ENCODE measurements around the gene MRAP. TPM values are rescaled to one million over a fixed set of nuclear protein-coding genes. Genes with fewer than 3 reads are reported as not detected.

Gene MRAP
- total RNA-seq, 3 donors from 2014 or later = not detected

- peaks cover 68% of the 10 kb centered on the region for H3K36me3 Mint-ChIP-seq (ENCODE audit: insufficient read depth)
- no peak for ATAC-seq
- no peak for DNase-seq
- H3K9me3 Mint-ChIP-seq = no peaks in the 10 kb centered on the region
- H3K27me3 Mint-ChIP-seq (ENCODE audit: low read depth) = no peaks in the 10 kb centered on the region
- no peak overlapping the region for H3K4me3 Mint-ChIP-seq
- no peaks in the 10 kb centered on the region for H3K4me1 Mint-ChIP-seq (ENCODE audit: low read depth)
These were observed 24.0 kb downstream of the MRAP start for GRCh38 chr21:32322676-32323075.

GRCh38 chr21:32325706-32326105 lies 27.1 kb downstream of the MRAP start:
- Mint-ChIP-seq H3K9me3 (no peaks in the 10 kb centered on the region), H3K36me3 (ENCODE audit: insufficient read depth) (peaks cover 64% of the 10 kb centered on the region), H3K4me3 (no peak overlapping the region), H3K4me1 (ENCODE audit: low read depth) (no peaks in the 10 kb centered on the region), H3K27me3 (ENCODE audit: low read depth) (no peaks in the 10 kb centered on the region)
- ATAC-seq (no peak), DNase-seq (no peak)

- ATAC-seq = no peak
- H3K9me3 Mint-ChIP-seq = no peaks in the 10 kb centered on the region
- no peaks in the 10 kb centered on the region for H3K4me1 Mint-ChIP-seq (ENCODE audit: low read depth)
- no peak overlapping the region for H3K4me3 Mint-ChIP-seq
- H3K27me3 Mint-ChIP-seq (ENCODE audit: low read depth) = no peaks in the 10 kb centered on the region
- no peak for DNase-seq
- peaks cover 71% of the 10 kb centered on the region for H3K36me3 Mint-ChIP-seq (ENCODE audit: insufficient read depth)
These were observed 29.9 kb downstream of the MRAP start for GRCh38 chr21:32328595-32328994.

GRCh38 chr21:32329331-32329730 lies 30.7 kb downstream of the MRAP start:
- H3K4me1 Mint-ChIP-seq (ENCODE audit: low read depth) = no peaks in the 10 kb centered on the region
- no peak for ATAC-seq

GRCh38 chr21:32329776-32330175 lies 31.1 kb downstream of the MRAP start:
- Mint-ChIP-seq H3K9me3 (no peaks in the 10 kb centered on the region), H3K27me3 (ENCODE audit: low read depth) (no peaks in the 10 kb centered on the region), H3K36me3 (ENCODE audit: insufficient read depth) (peaks cover 72% of the 10 kb centered on the region), H3K4me3 (no peak overlapping the region), H3K4me1 (ENCODE audit: low read depth) (no peaks in the 10 kb centered on the region)
- no peak for ATAC-seq
- no peak for DNase-seq

More at GRCh38 chr21:32329331-32329730, 30.7 kb downstream of the MRAP start:
- DNase-seq = no peak
- no peaks in the 10 kb centered on the region for H3K27me3 Mint-ChIP-seq (ENCODE audit: low read depth)
- H3K9me3 Mint-ChIP-seq = no peaks in the 10 kb centered on the region
- no peak overlapping the region for H3K4me3 Mint-ChIP-seq
- H3K36me3 Mint-ChIP-seq (ENCODE audit: insufficient read depth) = peaks cover 71% of the 10 kb centered on the region

GRCh38 chr21:32330784-32331311 lies 32.2 kb downstream of the MRAP start:
- Mint-ChIP-seq H3K36me3 (ENCODE audit: insufficient read depth) (peaks cover 74% of the 10 kb centered on the region), H3K4me3 (no peak overlapping the region), H3K9me3 (no peaks in the 10 kb centered on the region)

GRCh38 chr21:32331444-32332305 lies 33.0 kb downstream of the MRAP start:
- H3K9me3 Mint-ChIP-seq = no peaks in the 10 kb centered on the region
- peaks cover 75% of the 10 kb centered on the region for H3K36me3 Mint-ChIP-seq (ENCODE audit: insufficient read depth)
- H3K27me3 Mint-ChIP-seq (ENCODE audit: low read depth) = no peaks in the 10 kb centered on the region
- DNase-seq (no peak), ATAC-seq (no peak)
- H3K4me3 Mint-ChIP-seq = no peak overlapping the region
- no peaks in the 10 kb centered on the region for H3K4me1 Mint-ChIP-seq (ENCODE audit: low read depth)

More at GRCh38 chr21:32330784-32331311, 32.2 kb downstream of the MRAP start:
- H3K4me1 Mint-ChIP-seq (ENCODE audit: low read depth) = no peaks in the 10 kb centered on the region
- DNase-seq (no peak), ATAC-seq (no peak)
- H3K27me3 Mint-ChIP-seq (ENCODE audit: low read depth) = no peaks in the 10 kb centered on the region

GRCh38 chr21:32332463-32332951 lies 33.9 kb downstream of the MRAP start:
- Mint-ChIP-seq H3K27me3 (ENCODE audit: low read depth) (no peaks in the 10 kb centered on the region), H3K36me3 (ENCODE audit: insufficient read depth) (peaks cover 75% of the 10 kb centered on the region), H3K4me3 (no peak overlapping the region), H3K4me1 (ENCODE audit: low read depth) (no peaks in the 10 kb centered on the region), H3K9me3 (no peaks in the 10 kb centered on the region)
- no peak for DNase-seq
- no peak for ATAC-seq

- H3K4me1 Mint-ChIP-seq (ENCODE audit: low read depth) = no peaks in the 10 kb centered on the region
- ATAC-seq = no peak
- no peak for DNase-seq
These were observed 35.5 kb downstream of the MRAP start for GRCh38 chr21:32333953-32334673.

GRCh38 chr21:32334980-32335531 lies 36.4 kb downstream of the MRAP start:
- Mint-ChIP-seq H3K4me3 (no peak overlapping the region), H3K36me3 (ENCODE audit: insufficient read depth) (peaks cover 78% of the 10 kb centered on the region), H3K27me3 (ENCODE audit: low read depth) (no peaks in the 10 kb centered on the region), H3K4me1 (ENCODE audit: low read depth) (no peaks in the 10 kb centered on the region), H3K9me3 (no peaks in the 10 kb centered on the region)
- no peak for ATAC-seq
- DNase-seq = no peak

More at GRCh38 chr21:32333953-32334673, 35.5 kb downstream of the MRAP start:
- peaks cover 81% of the 10 kb centered on the region for H3K36me3 Mint-ChIP-seq (ENCODE audit: insufficient read depth)
- H3K9me3 Mint-ChIP-seq = no peaks in the 10 kb centered on the region
- no peaks in the 10 kb centered on the region for H3K27me3 Mint-ChIP-seq (ENCODE audit: low read depth)
- H3K4me3 Mint-ChIP-seq = no peak overlapping the region

- DNase-seq = no peak
- no peaks in the 10 kb centered on the region for H3K4me1 Mint-ChIP-seq (ENCODE audit: low read depth)
- no peak for ATAC-seq
- H3K27me3 Mint-ChIP-seq (ENCODE audit: low read depth) = no peaks in the 10 kb centered on the region
- H3K36me3 Mint-ChIP-seq (ENCODE audit: insufficient read depth) = peaks cover 75% of the 10 kb centered on the region
- H3K9me3 Mint-ChIP-seq = no peaks in the 10 kb centered on the region
- no peak overlapping the region for H3K4me3 Mint-ChIP-seq
These were observed 37.2 kb downstream of the MRAP start for GRCh38 chr21:32335601-32336575.

GRCh38 chr21:32336711-32337110 lies 38.1 kb downstream of the MRAP start:
- Mint-ChIP-seq H3K4me1 (ENCODE audit: low read depth) (no peaks in the 10 kb centered on the region), H3K9me3 (no peaks in the 10 kb centered on the region), H3K36me3 (ENCODE audit: insufficient read depth) (peaks cover 78% of the 10 kb centered on the region), H3K27me3 (ENCODE audit: low read depth) (no peaks in the 10 kb centered on the region), H3K4me3 (no peak overlapping the region)
- DNase-seq (no peak), ATAC-seq (no peak)

GRCh38 chr21:32337206-32337605 lies 38.6 kb downstream of the MRAP start:
- H3K27me3 Mint-ChIP-seq (ENCODE audit: low read depth) = no peaks in the 10 kb centered on the region
- ATAC-seq (no peak), DNase-seq (no peak)
- H3K4me3 Mint-ChIP-seq = no peak overlapping the region
- H3K36me3 Mint-ChIP-seq (ENCODE audit: insufficient read depth) = peaks cover 78% of the 10 kb centered on the region
- no peaks in the 10 kb centered on the region for H3K9me3 Mint-ChIP-seq
- no peaks in the 10 kb centered on the region for H3K4me1 Mint-ChIP-seq (ENCODE audit: low read depth)
